H9 (cell line): Measurements from ENCODE around the gene PLS1. TPM values are rescaled to one million over a fixed set of nuclear protein-coding genes. Genes with fewer than 3 reads are reported as not detected.

Source experiments
- DNase-seq: peaks from one replicate; pipeline ENCODE4 v3.0.0-alpha.2; 2017
- H2AFZ ChIP-seq: one replicate; pipeline ENCODE4 v1.6.1; 2013; ENCODE audit warnings: mild to moderate bottlenecking, low read length, control low read depth, moderate library complexity
- H2AK5ac ChIP-seq: 2 replicates; pipeline ENCODE4 v1.6.1; 2013; ENCODE audit warnings: low read length, control low read depth, mixed read lengths; ENCODE audit not compliant: insufficient read length
- H2BK120ac ChIP-seq: one replicate; pipeline ENCODE4 v1.6.1; 2013; ENCODE audit warnings: low read depth, mild to moderate bottlenecking, low read length, control low read depth, inconsistent platforms; ENCODE audit not compliant: poor library complexity, severe bottlenecking
- H2BK12ac ChIP-seq: 2 replicates; pipeline ENCODE4 v1.6.1; 2013; ENCODE audit warnings: low read length, control low read depth, mixed read lengths, low read depth; ENCODE audit not compliant: insufficient read length
- H2BK15ac ChIP-seq: 2 replicates; pipeline ENCODE4 v1.6.1; 2013; ENCODE audit warnings: low read depth, low read length, control low read depth
- H2BK20ac ChIP-seq: one replicate; pipeline ENCODE4 v1.6.1; 2013; ENCODE audit warnings: low read depth, mild to moderate bottlenecking, low read length, control low read depth, inconsistent platforms; ENCODE audit not compliant: poor library complexity, severe bottlenecking
- H2BK5ac ChIP-seq: 2 replicates; pipeline ENCODE4 v1.6.1; 2013; ENCODE audit warnings: low read length, control low read depth, mixed read lengths; ENCODE audit not compliant: insufficient read length
- H3K14ac ChIP-seq: 2 replicates; pipeline ENCODE4 v1.6.1; 2013; ENCODE audit warnings: low read length, control low read depth; ENCODE audit not compliant: insufficient read depth
- H3K18ac ChIP-seq: 2 replicates; pipeline ENCODE4 v1.6.1; 2013; ENCODE audit warnings: low read depth, mild to moderate bottlenecking, mixed read lengths, low read length, control low read depth; ENCODE audit not compliant: insufficient read length
- H3K23ac ChIP-seq: 2 replicates; pipeline ENCODE4 v1.6.1; 2013; ENCODE audit warnings: low read length, control low read depth, mixed read lengths, low read depth; ENCODE audit not compliant: insufficient read length
- H3K23me2 ChIP-seq: 2 replicates; pipeline ENCODE4 v1.6.1; 2013; ENCODE audit warnings: low read depth, mild to moderate bottlenecking, mixed read lengths, low read length, control low read depth; ENCODE audit not compliant: insufficient read length, poor library complexity, severe bottlenecking
- H3K27ac ChIP-seq: 2 replicates; pipeline ENCODE4 v1.5.1; 2013; ENCODE audit warnings: low read length, control low read depth, mixed read lengths, low read depth; ENCODE audit not compliant: insufficient read length
- H3K27me3 ChIP-seq: 2 replicates; pipeline ENCODE4 v1.6.1; 2013; ENCODE audit warnings: low read length, control low read depth, inconsistent platforms; ENCODE audit not compliant: insufficient read depth
- H3K4ac ChIP-seq: 2 replicates; pipeline ENCODE4 v1.6.1; 2013; ENCODE audit warnings: low read depth, mild to moderate bottlenecking, control low read depth, inconsistent platforms, low read length, moderate library complexity
- H3K4me1 ChIP-seq: 2 replicates; pipeline ENCODE4 v1.6.1; 2013; ENCODE audit warnings: low read length, control low read depth, inconsistent platforms; ENCODE audit not compliant: insufficient read depth
- H3K4me2 ChIP-seq: 2 replicates; pipeline ENCODE4 v1.6.1; 2013; ENCODE audit warnings: low read length, control low read depth, mixed read lengths; ENCODE audit not compliant: insufficient read length, insufficient read depth
- H3K56ac ChIP-seq: 2 replicates; pipeline ENCODE4 v1.6.1; 2013; ENCODE audit warnings: low read depth, mild to moderate bottlenecking, mixed read lengths, low read length, control low read depth; ENCODE audit not compliant: insufficient read length
- H3K79me1 ChIP-seq: 2 replicates; pipeline ENCODE4 v1.6.1; 2013; ENCODE audit warnings: low read depth, mild to moderate bottlenecking, moderate library complexity, low read length, control low read depth, inconsistent platforms; ENCODE audit not compliant: insufficient read depth, poor library complexity, severe bottlenecking
- H3K79me2 ChIP-seq: 2 replicates; pipeline ENCODE4 v1.6.1; 2013; ENCODE audit warnings: low read length, control low read depth, inconsistent platforms; ENCODE audit not compliant: insufficient read depth
- H3K9ac ChIP-seq: 2 replicates; pipeline ENCODE4 v1.6.1; 2013; ENCODE audit warnings: low read length, control low read depth, mixed read lengths; ENCODE audit not compliant: insufficient read length; ENCODE audit errors: extremely low read depth
- H3K9me3 ChIP-seq: one replicate; pipeline ENCODE4 v1.6.1; 2013; ENCODE audit warnings: low read depth, low read length, inconsistent platforms; ENCODE audit not compliant: control insufficient read depth
- H3T11ph ChIP-seq: one replicate; pipeline ENCODE4 v1.6.1; 2013; ENCODE audit warnings: mild to moderate bottlenecking, low read length, control low read depth, inconsistent platforms
- H4K20me1 ChIP-seq: one replicate; pipeline ENCODE4 v1.6.1; 2013; ENCODE audit not compliant: control insufficient read depth, insufficient read length, insufficient read depth
- H4K5ac ChIP-seq: 2 replicates; pipeline ENCODE4 v1.6.1; 2013; ENCODE audit warnings: low read depth, mild to moderate bottlenecking, mixed read lengths, low read length, control low read depth; ENCODE audit not compliant: insufficient read length
- H4K8ac ChIP-seq: replicated peaks from 2 replicates; pipeline ENCODE4 v1.6.1; 2013; ENCODE audit warnings: low read length, control low read depth, mixed read lengths, low read depth; ENCODE audit not compliant: insufficient read length
- H4K91ac ChIP-seq: 2 replicates; pipeline ENCODE4 v1.6.1; 2013; ENCODE audit warnings: low read depth, mild to moderate bottlenecking, moderate library complexity, mixed read lengths, low read length, control low read depth; ENCODE audit not compliant: insufficient read length
- H3K27ac Mint-ChIP-seq, 3 experiments: 2 replicates in 2 of 3; 3 replicates in 1 of 3; pipeline ENCODE4 v1.8.0; 2020 to 2021; ENCODE audit warnings: mixed read lengths in 3 of 3, mild to moderate bottlenecking in 1 of 3, moderate library complexity in 1 of 3
- H3K27me3 Mint-ChIP-seq: 2 replicates; pipeline ENCODE4 v1.8.0; 2021; ENCODE audit warnings: low read depth, mild to moderate bottlenecking, moderate library complexity, mixed read lengths
- H3K36me3 Mint-ChIP-seq, 3 experiments: 2 replicates in 2 of 3; 3 replicates in 1 of 3; pipeline ENCODE4 v1.8.0; 2020 to 2021; ENCODE audit warnings: low read depth in 3 of 3, mixed read lengths in 3 of 3; ENCODE audit not compliant: insufficient read depth in 1 of 3
- H3K4me1 Mint-ChIP-seq, 2 experiments: 2 replicates each; pipeline ENCODE4 v1.8.0; 2020; ENCODE audit warnings: mixed read lengths in 2 of 2
- H3K4me3 Mint-ChIP-seq, 2 experiments: 2 replicates in 1 of 2; 3 replicates in 1 of 2; pipeline ENCODE4 v1.8.0; 2020 to 2021; ENCODE audit warnings: mild to moderate bottlenecking in 2 of 2, mixed read lengths in 2 of 2, moderate library complexity in 1 of 2
- H3K9me3 Mint-ChIP-seq, 2 experiments: 2 replicates in 1 of 2; 3 replicates in 1 of 2; pipeline ENCODE4 v1.8.0; 2020; ENCODE audit warnings: mild to moderate bottlenecking in 2 of 2, mixed read lengths in 2 of 2, moderate library complexity in 1 of 2
- WGBS: extraction: QIAGEN DNeasy Blood & Tissue Kit; methylation state at CpG from one replicate; pipeline ENCODE4 v1.1.7; 2013; ENCODE audit warnings: missing lambda C conversion rate, low lambda C conversion rate, mixed read lengths; ENCODE audit not compliant: insufficient read length; ENCODE audit errors: extremely low coverage; 5-methylcytosine and 5-hydroxymethylcytosine counted together
- total RNA-seq: library from RNA; stranded (reverse); gene quantifications from 2 replicates; pipeline ENCODE4 v1.2.1, GENCODE V29; 2021
- TF ChIP-seq, protein P1 (sequence below): fragments of 200-600 bp; sonication (generic); conservative IDR thresholded peaks from 3 replicates; pipeline ENCODE4 v1.8.0; 2021; ENCODE audit warnings: antibody characterized with exemption, mild to moderate bottlenecking

Gene PLS1
- total RNA-seq, 1 experiment from 2014 or later: 20.4 TPM

- Histone ChIP-seq H3K27me3 (no peaks in the 10 kb centered on the region), H3K14ac (no peak overlapping the region), H3K4ac (no peak overlapping the region), H2BK12ac (no peak overlapping the region), H3K4me2 (no peak overlapping the region), H4K20me1 (no peaks in the 10 kb centered on the region), H2BK120ac (no peak overlapping the region), H3T11ph (no peak overlapping the region), H3K23ac (no peak overlapping the region), H4K91ac (no peak overlapping the region), H2BK20ac (no peak overlapping the region), H3K79me2 (no peaks in the 10 kb centered on the region; the same call in 1 of the 2 replicates), H3K56ac (no peak overlapping the region), H3K79me1 (no peaks in the 10 kb centered on the region), H3K18ac (no peak overlapping the region), H2BK5ac (no peak overlapping the region), H2AK5ac (no peak overlapping the region), H3K23me2 (no peaks in the 10 kb centered on the region), H4K8ac (no peak overlapping the region), H3K4me1 (no peaks in the 10 kb centered on the region; the same call in 1 of the 2 replicates), H3K9me3 (no peaks in the 10 kb centered on the region), H2AFZ (no peak overlapping the region), H3K9ac (no peak overlapping the region), H4K5ac (no peak overlapping the region), H2BK15ac (no peak overlapping the region), H3K27ac (no peak overlapping the region)
- peaks cover 0 to 13% (median 8%) of the 10 kb centered on the region in 3 experiments; a peak in 5 of 7 replicates for H3K36me3 Mint-ChIP-seq
- no peak for DNase-seq
- H3K4me3 Mint-ChIP-seq: peak overlapping the region in 1 of 2 experiments; percentile 2; a peak in 1 of 5 replicates
- peak overlapping the region; percentile 3 to 66 (median 8); a peak in 4 of 7 replicates for H3K27ac Mint-ChIP-seq
- WGBS: no CpG with 5 or more reads among the region's 3 CpGs
- no peaks in the 10 kb centered on the region for H3K27me3 Mint-ChIP-seq
- no peaks in the 10 kb centered on the region for H3K9me3 Mint-ChIP-seq
- TF ChIP-seq, protein P1, sequence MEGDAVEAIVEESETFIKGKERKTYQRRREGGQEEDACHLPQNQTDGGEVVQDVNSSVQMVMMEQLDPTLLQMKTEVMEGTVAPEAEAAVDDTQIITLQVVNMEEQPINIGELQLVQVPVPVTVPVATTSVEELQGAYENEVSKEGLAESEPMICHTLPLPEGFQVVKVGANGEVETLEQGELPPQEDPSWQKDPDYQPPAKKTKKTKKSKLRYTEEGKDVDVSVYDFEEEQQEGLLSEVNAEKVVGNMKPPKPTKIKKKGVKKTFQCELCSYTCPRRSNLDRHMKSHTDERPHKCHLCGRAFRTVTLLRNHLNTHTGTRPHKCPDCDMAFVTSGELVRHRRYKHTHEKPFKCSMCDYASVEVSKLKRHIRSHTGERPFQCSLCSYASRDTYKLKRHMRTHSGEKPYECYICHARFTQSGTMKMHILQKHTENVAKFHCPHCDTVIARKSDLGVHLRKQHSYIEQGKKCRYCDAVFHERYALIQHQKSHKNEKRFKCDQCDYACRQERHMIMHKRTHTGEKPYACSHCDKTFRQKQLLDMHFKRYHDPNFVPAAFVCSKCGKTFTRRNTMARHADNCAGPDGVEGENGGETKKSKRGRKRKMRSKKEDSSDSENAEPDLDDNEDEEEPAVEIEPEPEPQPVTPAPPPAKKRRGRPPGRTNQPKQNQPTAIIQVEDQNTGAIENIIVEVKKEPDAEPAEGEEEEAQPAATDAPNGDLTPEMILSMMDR: no peak
- H3K4me1 Mint-ChIP-seq: peaks cover 11 to 18% of the 10 kb centered on the region in 2 experiments
Observed at GRCh38 chr3:142732066-142732465, 135.9 kb downstream of the PLS1 start.
